Psoas muscle (tissue), 8 donors: Measurements from ENCODE around the gene ZNF860. TPM values are rescaled to one million over a fixed set of nuclear protein-coding genes. Genes with fewer than 3 reads are reported as not detected.

Experiments
- ATAC-seq, 4 donors: fragments of 200-7000 bp; cut with Tn5 transposase; one replicate each; pipeline ENCODE4 v1.9.1; 2020; ENCODE audit warnings: moderate library complexity in 3 of 4, mild to moderate bottlenecking in 2 of 4
- DNase-seq, 2 donors: peaks; one replicate each; pipeline ENCODE4 v3.0.0-alpha.2; 2020
- H3K27ac ChIP-seq: fragments of 200-600 bp; one replicate; pipeline ENCODE4 v1.8.0; 2022
- H3K27me3 ChIP-seq, 3 donors: fragments of 200-600 bp in 1 of 3; one replicate each; pipeline versions ENCODE4 v1.6.1 to v1.8.0; 2013 to 2022; ENCODE audit warnings: low read length in 2 of 3, mild to moderate bottlenecking in 2 of 3, moderate library complexity in 1 of 3; ENCODE audit not compliant: insufficient read depth in 3 of 3
- H3K36me3 ChIP-seq, 2 donors: fragments of 200-600 bp in 1 of 2; one replicate each; pipeline versions ENCODE4 v1.6.1 to v1.8.0; 2013 to 2022; ENCODE audit warnings: low read depth in 1 of 2, mild to moderate bottlenecking in 1 of 2, moderate library complexity in 1 of 2; ENCODE audit not compliant: insufficient read depth in 1 of 2
- H3K4me1 ChIP-seq: fragments of 200-600 bp; one replicate; pipeline ENCODE4 v1.8.0; 2022
- H3K4me3 ChIP-seq: fragments of 200-600 bp; one replicate; pipeline ENCODE4 v1.8.0; 2022; ENCODE audit warnings: mild to moderate bottlenecking
- H3K9me3 ChIP-seq: fragments of 200-600 bp; one replicate; pipeline ENCODE4 v1.8.0; 2022
- CTCF ChIP-seq: fragments of 200-600 bp; IDR thresholded peaks from one replicate; pipeline ENCODE4 v1.8.0; 2022; ENCODE audit warnings: antibody characterized with exemption
- WGBS, 3 donors: extraction: QIAGEN DNeasy Blood & Tissue Kit; methylation state at CpG; one replicate each; pipeline versions ENCODE4 v1.1.6 to v1.1.7; 2013; 5-methylcytosine and 5-hydroxymethylcytosine counted together
- intact Hi-C, 2 donors: fragments of 100-400 bp; cut with DNase I; formaldehyde crosslinking; loops; one replicate each; pipeline versions ENCODE4 v1.11.0 to v1.14.2; 2022
- long read RNA-seq, 2 donors: library from polyadenylated mRNA; unstranded; transcript quantifications; one replicate each; pipeline ENCODE4 v2.0.0, GENCODE V29; 2021
- polyA plus RNA-seq, 3 donors: library from polyadenylated mRNA; stranded (reverse); fragments of 200-250 nt; gene quantifications; one replicate each; pipeline ENCODE4 v1.2.3, GENCODE V29; 2013
- total RNA-seq, 4 donors: library from RNA; stranded (reverse); fragmentation: NEBNext Ultra II Directional in 2 of 4; extraction: Animal tissue kit (Norgen Biotek cat#: 25700) in 2 of 4; gene quantifications; one replicate each; pipeline versions ENCODE4 v1.2.1 to v1.2.4, GENCODE V29; 2021 to 2023
- donor health status: healthy with polysubstance abuse.
- donor health status: DM: no; HTN: no; CAD: no; lungs with moderate emphysema.
- donor health status: Bipolar disorder and iron deficiency.
- donor health status: healthy.
- donor health status: DM: yes; HTN: yes; CAD: no.
- donor health status: DM: no; HTN: no; CAD: no.
- donor health status: DM: no; HTN: no; CAD: no.
- donor health status: DM: yes; HTN: yes; CAD: no.

Gene ZNF860
- total RNA-seq = not detected
- polyA plus RNA-seq = under 1 TPM; 0.01 to 0.08 (median 0.05) TPM
- long read RNA-seq, donor 1 = 0 reads
- long read RNA-seq, donor 2 = 0 reads

GRCh38 chr3:31981206-31982181 is at the start of gene ZNF860, which contains the start of gene OSBPL10:
ZNF860 (plus strand) TSS chr3:31981750; CDS start chr3:31989080, 7,330 bp downstream.
OSBPL10 (minus strand) TSS chr3:31981262; CDS start chr3:31981179, 83 bp downstream.
- H3K27ac ChIP-seq = peak within 1 kb of the TSS; percentile 61
- H3K9me3 ChIP-seq = no peaks in the 10 kb centered on the region
- peak within 1 kb of the TSS; percentile 74 for H3K4me3 ChIP-seq
- peaks cover 13% of the 10 kb centered on the region for H3K4me1 ChIP-seq
- DNase-seq (peak; percentile 86 to 93), ATAC-seq (peak; percentile 83 to 92 (median 88))
- H3K27me3 ChIP-seq = peaks cover 0 to 16% (median 0%) of the 10 kb centered on the region in 3 donors
- TF ChIP-seq CTCF = no peak
- 8 to 13% (median 13%) methylated on average over 48 to 65 of the region's 65 CpGs for WGBS, 3 donors
- intact Hi-C loops = no loop called here
- no peaks in the 10 kb centered on the region for H3K36me3 ChIP-seq

- H3K27me3 ChIP-seq = no peaks in the 10 kb centered on the region
- intact Hi-C loops = no loop called here
- ATAC-seq (no peak), DNase-seq (no peak)
- no peak overlapping the region for H3K27ac ChIP-seq
- H3K4me3 ChIP-seq = no peak overlapping the region
- H3K4me1 ChIP-seq = no peaks in the 10 kb centered on the region
- 94 to 97% (median 95%) methylated on average over 3 of the region's 3 CpGs for WGBS, 3 donors
- no peaks in the 10 kb centered on the region for H3K9me3 ChIP-seq
- no peak for TF ChIP-seq CTCF
- H3K36me3 ChIP-seq = no peaks in the 10 kb centered on the region
Measured at GRCh38 chr3:31932990-31933389, 48.6 kb upstream of the ZNF860 start.

GRCh38 chr3:31934018-31934417 is 47.5 kb upstream of the ZNF860 start:
- H3K27ac ChIP-seq = no peak overlapping the region
- 81 to 96% (median 93%) methylated on average over 1 of the region's 1 CpG for WGBS, 3 donors
- ATAC-seq = no peak

GRCh38 chr3:31934866-31935265 is 46.7 kb upstream of the ZNF860 start:
- no peak for ATAC-seq
- Histone ChIP-seq H3K4me3 (no peak overlapping the region), H3K9me3 (no peaks in the 10 kb centered on the region), H3K36me3 (no peaks in the 10 kb centered on the region), H3K27ac (no peak overlapping the region), H3K27me3 (no peaks in the 10 kb centered on the region), H3K4me1 (no peaks in the 10 kb centered on the region)
- DNase-seq = no peak
- no peak for TF ChIP-seq CTCF
- 46 to 65% (median 57%) methylated on average over 3 of the region's 3 CpGs for WGBS, 3 donors
- intact Hi-C loops = no loop called here

More at GRCh38 chr3:31934018-31934417, 47.5 kb upstream of the ZNF860 start:
- no peak for DNase-seq
- intact Hi-C loops = no loop called here
- Histone ChIP-seq H3K36me3 (no peaks in the 10 kb centered on the region), H3K4me3 (no peak overlapping the region), H3K4me1 (no peaks in the 10 kb centered on the region), H3K9me3 (no peaks in the 10 kb centered on the region), H3K27me3 (no peaks in the 10 kb centered on the region)
- TF ChIP-seq CTCF = no peak
